Measurements from ENCODE around the gene HMGCS2.
A peak's percentile ranks its signal among the peaks of the same experiment; 100 is the strongest.

The HMGCS2 gene

DNA sequence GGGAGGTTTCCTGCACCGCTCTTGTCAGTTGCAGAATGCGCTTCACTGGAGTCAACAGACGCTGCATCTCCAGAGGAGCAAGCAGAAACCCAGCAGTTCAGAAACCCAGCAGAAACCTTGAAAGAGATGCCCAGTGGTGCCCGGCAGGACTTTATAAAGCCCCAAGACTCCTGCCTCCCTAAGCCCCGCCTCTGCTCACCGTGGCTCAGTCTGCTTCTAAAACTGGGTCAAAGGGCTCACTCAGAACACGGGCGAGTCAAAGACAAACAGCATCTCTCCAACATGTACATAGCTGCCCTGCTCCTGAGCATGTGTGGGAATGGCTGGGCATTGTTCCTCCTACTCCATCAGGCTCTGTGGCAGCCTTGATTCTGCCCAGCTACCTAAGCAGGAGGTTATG lies at the start of gene HMGCS2:
HMGCS2 (minus strand) TSS at position 128 of the 400 bp plus-strand sequence; CDS start at position 67, 61 bp downstream.
- no peak for DNase-seq (ENCODE audit: low read depth)

DNA sequence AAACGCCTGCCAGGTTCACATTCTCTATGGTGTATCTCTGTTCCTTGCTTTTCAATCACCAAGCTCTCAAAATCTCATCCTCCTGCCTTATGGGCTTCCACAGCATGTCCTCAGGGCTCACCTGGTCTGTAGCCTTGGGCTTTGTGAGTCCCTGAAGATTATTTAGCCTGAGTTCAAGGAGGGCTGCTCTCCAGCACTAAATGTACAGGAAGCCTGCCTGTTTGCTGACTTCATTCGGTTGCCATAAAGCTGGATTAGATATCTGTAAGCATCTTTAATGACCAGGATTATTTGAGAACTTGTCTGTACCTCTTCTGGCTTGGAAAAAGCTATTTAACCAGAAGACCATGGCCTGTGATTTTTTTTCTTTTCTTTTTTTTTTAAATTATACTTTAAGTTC lies 49.5 kb upstream of the HMGCS2 start:
- no peak for DNase-seq (ENCODE audit: low read depth)

GRCh38 chr1:119816407-119816806 lies 47.7 kb upstream of the HMGCS2 start:
- DNase-seq (ENCODE audit: low read depth), result no peak

DNA sequence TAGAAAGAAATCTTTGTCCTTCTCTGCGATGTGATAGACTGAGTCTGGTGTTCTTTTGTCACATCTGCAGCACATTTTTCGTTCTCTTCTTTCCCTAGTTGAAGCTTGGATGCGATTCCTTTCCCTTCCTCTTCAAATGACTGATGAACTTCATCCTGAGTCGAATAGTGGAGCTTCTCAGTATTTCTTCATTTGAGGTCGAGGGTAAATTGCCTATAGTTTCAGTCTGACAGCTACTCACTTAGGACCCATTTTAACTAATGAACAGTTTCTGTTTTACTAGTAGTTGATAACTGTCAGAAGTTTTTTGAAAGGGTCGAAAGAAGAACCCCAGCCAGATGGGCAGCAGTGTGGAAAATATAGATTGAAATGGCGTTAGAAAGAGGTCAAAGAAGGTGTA lies 47.2 kb upstream of the HMGCS2 start:
- no peak for DNase-seq (ENCODE audit: low read depth)

- DNase-seq (ENCODE audit: low read depth), result no peak
These were observed 46.7 kb upstream of the HMGCS2 start for GRCh38 chr1:119815361-119815760.

- no peak for DNase-seq (ENCODE audit: low read depth)
These were observed 45.6 kb upstream of the HMGCS2 start for GRCh38 chr1:119814288-119814687.

GRCh38 chr1:119811985-119812557 lies 43.4 kb upstream of the HMGCS2 start:
- DNase-seq (ENCODE audit: low read depth), result no peak

DNA sequence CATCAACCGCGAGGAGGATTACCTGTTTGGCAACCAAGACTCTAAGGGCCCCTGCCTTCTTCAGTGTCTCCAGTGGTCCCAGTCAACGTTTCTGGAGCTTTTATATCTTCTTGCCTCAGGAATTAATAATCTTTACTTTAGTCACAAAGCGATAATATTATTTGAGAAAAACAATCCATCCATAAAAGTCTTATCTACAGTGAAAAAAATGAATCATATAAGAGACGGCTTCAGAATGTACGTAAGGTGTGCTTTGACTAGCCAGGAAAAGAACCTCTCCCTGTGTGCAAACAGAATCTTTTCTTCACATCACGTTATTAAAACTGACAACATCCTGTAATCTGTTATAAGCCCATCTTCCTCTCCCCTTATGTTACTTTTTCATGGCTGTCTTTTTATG lies 42.7 kb upstream of the HMGCS2 start, which contains the start of gene REG4:
REG4 (minus strand) TSS at position 74 of the 400 bp plus-strand sequence. CDS start 2,691 bp downstream, outside the sequence.
- no peak for DNase-seq (ENCODE audit: low read depth)

DNA sequence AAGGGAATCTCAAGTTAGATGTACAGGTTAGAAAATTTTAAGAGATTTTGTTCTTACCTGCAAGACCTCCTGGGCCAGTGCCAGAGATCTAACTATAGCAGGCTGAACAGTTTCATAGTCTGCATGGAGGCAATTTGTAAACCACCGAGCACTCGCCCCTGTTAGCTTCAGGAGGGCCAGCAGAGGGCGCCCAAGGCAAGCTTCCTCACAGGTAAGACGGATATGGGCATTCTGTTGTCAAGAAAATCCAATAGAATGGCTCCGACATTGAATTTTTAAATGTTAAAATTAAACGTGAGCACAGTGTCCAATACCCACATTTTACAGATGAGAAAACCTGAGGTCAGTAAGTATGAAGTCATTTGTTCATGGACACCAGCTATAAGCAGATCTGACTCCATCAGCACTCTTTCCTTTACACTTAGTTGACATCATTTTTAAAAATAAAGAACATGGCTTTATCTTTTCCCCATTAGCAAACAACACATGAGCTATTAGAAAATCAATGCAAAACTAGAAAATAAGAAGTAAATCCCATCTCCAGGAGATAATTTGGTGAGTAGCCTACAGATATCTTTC lies 40.4 kb upstream of the HMGCS2 start:
- peak; percentile 31 for DNase-seq (ENCODE audit: low read depth)

- no peak for DNase-seq (ENCODE audit: low read depth)
These were observed 39.8 kb upstream of the HMGCS2 start for GRCh38 chr1:119808491-119808890.

DNA sequence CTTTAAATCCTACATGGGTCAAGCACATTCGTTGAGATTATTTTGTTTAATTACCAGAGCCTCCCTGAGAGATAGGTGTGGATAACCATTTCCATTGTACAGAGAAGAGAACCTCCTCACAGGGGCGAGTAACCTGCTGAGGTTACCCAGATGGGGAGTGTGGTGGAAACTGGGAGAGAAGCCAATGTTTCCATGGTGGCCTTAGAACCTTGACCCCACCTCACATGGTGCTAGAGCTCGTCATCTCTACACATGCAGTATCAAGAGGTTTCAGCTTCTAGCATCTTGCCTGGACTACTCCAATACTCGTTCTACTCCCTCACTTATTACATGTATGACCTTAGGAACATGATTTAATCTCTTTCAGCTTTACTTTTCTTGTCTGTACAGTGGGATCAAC lies 37.8 kb upstream of the HMGCS2 start:
- DNase-seq (ENCODE audit: low read depth), result no peak

- no peak for DNase-seq (ENCODE audit: low read depth)
These were observed 37.0 kb upstream of the HMGCS2 start for GRCh38 chr1:119805746-119806145.

DNA sequence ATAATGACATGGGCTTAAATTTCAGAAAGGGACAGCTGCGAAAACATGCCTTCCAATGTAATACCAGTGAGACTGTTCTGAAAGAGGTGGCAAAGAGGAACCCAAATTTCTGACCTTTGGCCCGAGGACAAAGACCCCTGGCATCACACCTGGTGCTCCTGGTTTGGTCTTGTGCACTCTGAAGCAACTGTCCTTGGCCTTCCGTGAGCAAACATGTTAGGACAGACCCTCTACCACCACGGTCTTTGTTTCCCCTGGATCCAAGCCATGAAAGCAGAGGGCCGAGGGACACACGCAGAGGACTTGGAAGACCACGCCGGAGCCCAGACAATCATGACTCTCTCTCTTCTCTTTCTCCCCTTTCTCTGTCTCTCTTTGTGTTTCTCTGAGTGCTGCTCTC lies 36.5 kb upstream of the HMGCS2 start:
- DNase-seq (ENCODE audit: low read depth), result no peak

DNA sequence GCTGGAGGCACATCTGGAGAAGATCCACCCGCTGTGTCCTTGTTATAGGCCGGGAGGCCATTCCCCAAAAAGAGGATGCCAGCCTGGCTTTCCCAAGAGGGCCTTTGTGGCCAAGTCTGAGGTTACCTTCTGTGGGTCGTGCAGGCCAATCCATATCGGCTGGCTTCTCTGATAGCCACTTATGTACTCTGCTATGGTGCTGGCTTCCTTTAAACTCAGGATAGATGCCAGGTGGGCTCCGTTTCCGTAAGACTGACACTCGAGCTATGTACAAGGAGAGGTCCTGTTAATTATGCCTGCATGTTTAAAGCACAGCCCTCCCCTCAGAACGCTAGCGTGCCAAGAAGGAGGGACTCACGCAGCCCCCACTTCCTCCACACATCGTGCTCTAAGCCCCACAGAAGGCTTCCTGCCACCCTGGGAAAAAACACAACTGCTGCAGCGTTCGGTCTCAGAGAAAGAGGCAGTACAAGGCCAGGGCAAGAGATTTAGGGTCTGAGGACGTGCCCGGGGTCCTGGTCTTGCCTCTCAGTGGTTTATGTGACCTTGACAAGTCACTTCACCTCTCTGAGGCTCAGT lies 31.0 kb upstream of the HMGCS2 start:
- no peak for DNase-seq (ENCODE audit: low read depth)

DNA sequence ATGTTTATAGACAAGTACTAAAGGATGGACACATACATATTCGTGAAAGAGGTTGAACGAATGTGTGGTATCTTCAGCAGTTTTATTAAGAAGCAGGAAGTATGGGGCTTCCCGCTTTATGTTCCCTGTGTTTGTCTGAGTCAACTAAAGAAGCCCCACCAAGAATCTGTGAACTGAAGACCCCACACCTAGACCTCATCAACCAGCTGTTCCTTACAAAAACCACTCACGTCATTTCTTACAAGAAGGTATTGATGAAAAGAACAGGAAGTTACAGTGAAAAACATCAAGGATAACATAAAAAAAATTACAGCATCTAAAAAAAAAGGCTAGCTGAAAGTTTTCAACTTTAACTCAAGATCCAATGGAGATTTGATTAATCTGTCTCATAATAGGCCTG lies 30.3 kb upstream of the HMGCS2 start:
- DNase-seq (ENCODE audit: low read depth), result no peak

DNA sequence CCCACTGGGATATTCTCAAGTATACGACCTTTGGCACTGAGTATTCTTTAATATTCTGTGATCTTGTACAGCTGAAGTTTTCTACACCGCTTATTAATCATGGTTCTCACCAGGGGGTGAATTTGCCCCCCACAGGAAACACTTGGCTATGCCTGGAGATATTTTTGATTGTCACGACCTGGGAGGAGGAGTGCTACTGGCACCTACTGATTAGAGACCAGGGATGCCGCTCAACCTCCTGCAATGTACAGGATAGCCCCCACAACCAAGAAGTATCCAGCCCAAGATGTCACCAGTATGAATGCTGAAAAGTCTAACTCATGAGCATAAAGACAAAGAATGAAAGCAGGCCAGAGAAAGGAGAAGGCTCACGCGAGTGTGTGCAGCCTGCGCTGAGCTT lies 28.9 kb upstream of the HMGCS2 start:
- DNase-seq (ENCODE audit: low read depth), result no peak

- DNase-seq (ENCODE audit: low read depth), result no peak
These were observed 28.5 kb upstream of the HMGCS2 start for GRCh38 chr1:119797162-119797561.

- no peak for DNase-seq (ENCODE audit: low read depth)
These were observed 26.8 kb upstream of the HMGCS2 start for GRCh38 chr1:119795261-119796200.

- no peak for DNase-seq (ENCODE audit: low read depth)
These were observed 26.2 kb upstream of the HMGCS2 start for GRCh38 chr1:119794876-119795240.

DNA sequence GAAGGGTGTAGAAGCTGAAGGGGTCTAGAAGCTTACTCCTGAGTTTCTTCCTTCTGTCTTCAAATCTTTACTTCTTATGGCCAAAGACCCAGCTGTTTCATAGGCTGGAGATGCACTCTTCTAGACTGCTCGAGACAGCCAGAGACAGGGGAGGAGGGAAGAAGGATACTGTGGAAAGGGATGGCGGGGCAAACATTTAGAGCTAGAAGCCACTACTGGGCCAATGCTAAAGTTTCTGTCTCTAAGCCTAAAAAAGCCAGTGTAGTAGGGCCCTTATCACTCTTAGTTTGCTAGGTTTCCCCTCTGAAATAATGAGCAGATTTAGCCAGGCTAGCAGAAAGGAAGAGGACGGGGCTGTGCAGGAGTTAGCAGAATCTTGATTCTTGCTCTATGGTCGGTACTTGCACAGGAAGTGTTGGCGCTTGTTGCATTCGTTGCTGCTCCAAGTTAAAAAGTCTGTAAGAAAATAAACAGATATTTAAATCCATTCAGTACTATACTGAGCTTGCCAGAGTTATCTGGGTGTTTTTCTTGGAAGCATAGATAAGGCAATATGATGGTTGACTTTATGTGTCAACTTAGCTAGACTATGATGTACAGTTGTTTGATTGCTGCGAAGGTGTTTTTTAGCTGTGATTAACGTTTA lies 25.6 kb upstream of the HMGCS2 start:
- DNase-seq (ENCODE audit: low read depth), result no peak

DNA sequence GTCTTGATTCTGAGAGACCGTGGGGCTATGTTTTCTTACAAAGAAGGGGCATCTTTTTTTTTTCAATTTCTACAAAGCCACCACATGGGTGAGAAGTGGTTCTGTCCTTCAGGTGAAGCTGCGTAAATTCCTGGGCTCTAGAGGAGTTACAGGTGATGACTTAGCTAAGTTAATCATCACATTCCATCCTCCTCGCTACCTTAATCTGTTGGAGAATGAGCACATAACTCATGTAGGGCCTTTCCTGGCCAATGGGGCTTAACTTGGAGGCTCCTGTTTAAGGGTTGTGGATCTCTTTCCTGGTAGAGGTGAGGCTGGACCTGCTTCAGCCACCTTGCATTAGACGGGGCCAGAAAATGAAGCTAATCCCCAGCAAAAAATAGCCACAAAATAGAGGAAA lies 22.7 kb upstream of the HMGCS2 start:
- DNase-seq (ENCODE audit: low read depth), result no peak

All from HS-27A (cell line).